Measurements from ENCODE around the gene PNMT. TPM values are rescaled to one million over a fixed set of nuclear protein-coding genes. Genes with fewer than 3 reads are reported as not detected.
A peak's percentile ranks its signal among the peaks of the same experiment; 100 is the strongest.

The PNMT gene
- total RNA-seq, 6 experiments from 2014 or later = 0.37 TPM; not detected in 4

GRCh38 chr17:39636587-39636926 is 31.7 kb upstream of the PNMT start:
- 25% methylated on average over 5 of the region's 6 CpGs for WGBS (ENCODE audit: insufficient coverage, low coverage, low lambda C conversion rate, missing lambda C conversion rate)
- ATAC-seq = peak in 1 of 4 donors; percentile 4
- no peak for TF ChIP-seq POLR2A (IDR thresholded peaks at IDR 0.05)
- TF ChIP-seq CTCF (IDR thresholded peaks at IDR 0.05) = no peak
- intact Hi-C loops (cut with DNase I) = loop anchor here in 1 of 2 donors (10.0 kb wide), 1 partner anchor 108 kb away; no protein-coding TSS in a partner anchor
- H3K9me3 ChIP-seq = no peaks in the 10 kb centered on the region
- no peaks in the 10 kb centered on the region for H3K36me3 ChIP-seq
- H3K27ac ChIP-seq = peak overlapping the region; percentile 82 to 90 (median 85)
- H3K4me3 ChIP-seq = peak overlapping the region; percentile 89 to 95 (median 94)
- H3K4me1 ChIP-seq = peaks cover 0 to 17% (median 7%) of the 10 kb centered on the region in 4 donors
- DNase-seq = no peak
- H3K27me3 ChIP-seq = no peaks in the 10 kb centered on the region

GRCh38 chr17:39636927-39637736 is 31.1 kb upstream of the PNMT start, which contains the start of gene STARD3:
Gene STARD3 (plus strand): TSS chr17:39637144. CDS start chr17:39653532, 16,388 bp downstream.
- Histone ChIP-seq H3K4me1 (peaks cover 0 to 17% (median 7%) of the 10 kb centered on the region in 4 donors), H3K27me3 (no peaks in the 10 kb centered on the region), H3K36me3 (no peaks in the 10 kb centered on the region), H3K9me3 (no peaks in the 10 kb centered on the region), H3K27ac (peak within 1 kb of the TSS; percentile 82 to 90 (median 85)), H3K4me3 (peak within 1 kb of the TSS; percentile 89 to 95 (median 94))
- peak in 3 of 4 donors; percentile 22 to 34 (median 34) for TF ChIP-seq CTCF (IDR thresholded peaks at IDR 0.05)
- TF ChIP-seq POLR2A (IDR thresholded peaks at IDR 0.05) = peak; percentile 65
- ATAC-seq = peak; percentile 93 to 95 (median 93)
- intact Hi-C loops (cut with DNase I) = loop anchor here in 1 of 2 donors (10.0 kb wide), 1 partner anchor 108 kb away; no protein-coding TSS in a partner anchor
- WGBS (ENCODE audit: insufficient coverage, low coverage, low lambda C conversion rate, missing lambda C conversion rate) = 0% methylated on average over 33 of the region's 69 CpGs
- DNase-seq = peak; percentile 95 to 96 (median 95)

- TF ChIP-seq POLR2A (IDR thresholded peaks at IDR 0.05) (no peak), CTCF (IDR thresholded peaks at IDR 0.05) (no peak)
These were observed 29.9 kb upstream of the PNMT start for GRCh38 chr17:39638317-39638716.

GRCh38 chr17:39639043-39639442 is 29.2 kb upstream of the PNMT start:
- Histone ChIP-seq H3K4me1 (peaks cover 0 to 17% (median 7%) of the 10 kb centered on the region in 4 donors), H3K9me3 (no peaks in the 10 kb centered on the region), H3K4me3 (no peak overlapping the region), H3K36me3 (no peaks in the 10 kb centered on the region), H3K27me3 (no peaks in the 10 kb centered on the region), H3K27ac (no peak overlapping the region)
- intact Hi-C loops (cut with DNase I) = loop anchor here in 1 of 2 donors (10.0 kb wide), 1 partner anchor 106 kb away; no protein-coding TSS in a partner anchor
- TF ChIP-seq CTCF (IDR thresholded peaks at IDR 0.05) (no peak), POLR2A (IDR thresholded peaks at IDR 0.05) (no peak)
- 83% methylated on average over 2 of the region's 2 CpGs for WGBS (ENCODE audit: insufficient coverage, low coverage, low lambda C conversion rate, missing lambda C conversion rate)
- DNase-seq = no peak
- ATAC-seq = no peak

More at GRCh38 chr17:39638317-39638716, 29.9 kb upstream of the PNMT start:
- H3K27ac ChIP-seq = no peak overlapping the region
- H3K4me1 ChIP-seq = peaks cover 0 to 17% (median 7%) of the 10 kb centered on the region in 4 donors
- no peaks in the 10 kb centered on the region for H3K36me3 ChIP-seq
- intact Hi-C loops (cut with DNase I) = loop anchor here in 1 of 2 donors (10.0 kb wide), 1 partner anchor 106 kb away; no protein-coding TSS in a partner anchor
- H3K9me3 ChIP-seq = no peaks in the 10 kb centered on the region
- ATAC-seq (no peak), DNase-seq (no peak)
- 96% methylated on average over 7 of the region's 7 CpGs for WGBS (ENCODE audit: insufficient coverage, low coverage, low lambda C conversion rate, missing lambda C conversion rate)
- peak overlapping the region in 1 of 3 donors; percentile 89 for H3K4me3 ChIP-seq
- H3K27me3 ChIP-seq = no peaks in the 10 kb centered on the region

Measured in right lobe of liver (tissue), 6 donors.